Activated B cell treated with CpG ODN at 0.5 μM for 24 hours (primary cell): ENCODE measurements around the gene SPATA45. TPM values are rescaled to one million over a fixed set of nuclear protein-coding genes. Genes with fewer than 3 reads are reported as not detected.

ENCODE experiments used
- ATAC-seq: fragments of 200-7000 bp; cut with Tn5 transposase; one replicate; pipeline ENCODE4 v1.10.0; 2021; ENCODE audit warnings: low read depth, mild to moderate bottlenecking, moderate library complexity
- CTCF ChIA-PET: fragments of 350-600 bp; sonication (Branson Sonifier 250); formaldehyde crosslinking; loops from one replicate; lab custom pipeline; 2021; ENCODE audit warnings: antibody characterized with exemption; lab: Charles Lee
- POLR2A ChIA-PET: fragments of 350-600 bp; sonication (Branson Sonifier 250); formaldehyde crosslinking; loops from one replicate; lab custom pipeline; 2021; ENCODE audit warnings: antibody characterized with exemption; lab: Charles Lee
- DNase-seq: peaks from one replicate; pipeline ENCODE4 v3.0.0; 2022
- H3K27ac Mint-ChIP-seq: one replicate; pipeline ENCODE4 v1.8.0; 2020; ENCODE audit warnings: mixed read lengths
- H3K27me3 Mint-ChIP-seq: one replicate; pipeline ENCODE4 v1.8.0; 2021; ENCODE audit warnings: mixed read lengths
- H3K36me3 Mint-ChIP-seq: one replicate; pipeline ENCODE4 v1.8.0; 2021; ENCODE audit warnings: low read depth, mixed read lengths
- H3K4me1 Mint-ChIP-seq: one replicate; pipeline ENCODE4 v1.8.0; 2021; ENCODE audit warnings: mixed read lengths
- H3K4me3 Mint-ChIP-seq: one replicate; pipeline ENCODE4 v1.8.0; 2020; ENCODE audit warnings: mild to moderate bottlenecking, mixed read lengths
- H3K9me3 Mint-ChIP-seq: one replicate; pipeline ENCODE4 v1.8.0; 2020; ENCODE audit warnings: mixed read lengths
- intact Hi-C: fragments of 100-400 bp; cut with micrococcal nuclease; formaldehyde crosslinking; loops from one replicate; pipeline ENCODE4 v1.15.1; 2024
- total RNA-seq: library from RNA; stranded (reverse); gene quantifications from 2 replicates; pipeline ENCODE4 v1.2.3, GENCODE V29; 2022
- TF ChIP-seq, protein P1 (sequence below): fragments of 200-600 bp; IDR thresholded peaks from one replicate; pipeline ENCODE4 v1.8.0; 2022; ENCODE audit warnings: antibody characterized with exemption, mild to moderate bottlenecking

SPATA45 gene
- total RNA-seq = 0.64 TPM in 1 of 2 replicates, not detected in the other

DNA sequence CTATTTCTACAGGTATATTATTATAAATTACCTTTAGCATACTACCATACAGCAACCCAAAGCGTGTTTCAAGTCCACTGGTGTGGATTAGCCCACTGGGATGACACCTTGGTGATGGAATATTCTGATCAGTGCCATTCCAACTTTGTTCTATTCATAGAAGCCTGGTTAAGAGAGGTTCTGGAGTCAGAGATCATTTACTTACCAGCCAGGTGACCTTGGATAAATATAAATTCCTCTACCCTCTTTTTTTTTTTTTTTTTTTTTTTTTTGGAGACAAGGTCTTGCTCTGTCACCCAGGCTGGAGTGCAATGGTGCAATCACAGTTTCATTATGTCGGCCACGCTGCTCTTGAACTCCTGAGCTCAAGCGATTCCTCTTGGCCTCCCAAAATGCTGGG lies at the start of gene SPATA45:
TSS of gene SPATA45 (minus strand) at position 101 of the 400 bp plus-strand sequence. CDS start 11,500 bp downstream, outside the sequence.
- Mint-ChIP-seq H3K27me3 (no peaks in the 10 kb centered on the region), H3K4me1 (no peaks in the 10 kb centered on the region), H3K36me3 (no peaks in the 10 kb centered on the region), H3K9me3 (no peaks in the 10 kb centered on the region), H3K27ac (no peak within 1 kb of the TSS), H3K4me3 (no peak within 1 kb of the TSS)
- TF ChIP-seq, protein P1, sequence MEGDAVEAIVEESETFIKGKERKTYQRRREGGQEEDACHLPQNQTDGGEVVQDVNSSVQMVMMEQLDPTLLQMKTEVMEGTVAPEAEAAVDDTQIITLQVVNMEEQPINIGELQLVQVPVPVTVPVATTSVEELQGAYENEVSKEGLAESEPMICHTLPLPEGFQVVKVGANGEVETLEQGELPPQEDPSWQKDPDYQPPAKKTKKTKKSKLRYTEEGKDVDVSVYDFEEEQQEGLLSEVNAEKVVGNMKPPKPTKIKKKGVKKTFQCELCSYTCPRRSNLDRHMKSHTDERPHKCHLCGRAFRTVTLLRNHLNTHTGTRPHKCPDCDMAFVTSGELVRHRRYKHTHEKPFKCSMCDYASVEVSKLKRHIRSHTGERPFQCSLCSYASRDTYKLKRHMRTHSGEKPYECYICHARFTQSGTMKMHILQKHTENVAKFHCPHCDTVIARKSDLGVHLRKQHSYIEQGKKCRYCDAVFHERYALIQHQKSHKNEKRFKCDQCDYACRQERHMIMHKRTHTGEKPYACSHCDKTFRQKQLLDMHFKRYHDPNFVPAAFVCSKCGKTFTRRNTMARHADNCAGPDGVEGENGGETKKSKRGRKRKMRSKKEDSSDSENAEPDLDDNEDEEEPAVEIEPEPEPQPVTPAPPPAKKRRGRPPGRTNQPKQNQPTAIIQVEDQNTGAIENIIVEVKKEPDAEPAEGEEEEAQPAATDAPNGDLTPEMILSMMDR = no peak
- ChIA-PET POLR2A (no interaction called here), CTCF (no interaction called here)
- intact Hi-C loops = no loop called here
- ATAC-seq (no peak), DNase-seq (no peak)

DNA sequence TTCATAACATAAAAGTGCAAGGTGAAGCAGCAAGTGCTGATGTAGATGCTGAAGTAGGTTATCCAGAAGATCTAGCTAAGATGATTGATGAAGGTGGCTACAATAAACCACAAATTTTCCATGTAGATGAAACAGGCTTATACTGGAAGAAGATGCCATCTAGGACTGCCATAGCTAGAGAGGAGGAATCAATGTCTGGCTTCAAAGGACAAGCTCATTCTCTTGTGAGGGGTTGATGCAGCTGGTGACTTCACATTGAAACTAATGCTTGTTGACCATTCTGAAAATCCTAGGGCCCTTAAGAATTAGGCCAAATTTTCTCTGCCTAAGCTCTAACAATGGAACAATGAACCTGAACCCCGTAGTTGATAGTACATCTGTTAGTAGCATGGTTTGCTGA lies 44.7 kb upstream of the SPATA45 start:
- no peak for ATAC-seq
- Mint-ChIP-seq H3K4me3 (no peak overlapping the region), H3K36me3 (peaks cover 81% of the 10 kb centered on the region), H3K9me3 (no peaks in the 10 kb centered on the region), H3K27ac (no peak overlapping the region), H3K4me1 (no peaks in the 10 kb centered on the region), H3K27me3 (no peaks in the 10 kb centered on the region)
- ChIA-PET POLR2A (no interaction called here), CTCF (no interaction called here)
- intact Hi-C loops = no loop called here
- TF ChIP-seq, protein P1 = no peak
- no peak for DNase-seq

DNA sequence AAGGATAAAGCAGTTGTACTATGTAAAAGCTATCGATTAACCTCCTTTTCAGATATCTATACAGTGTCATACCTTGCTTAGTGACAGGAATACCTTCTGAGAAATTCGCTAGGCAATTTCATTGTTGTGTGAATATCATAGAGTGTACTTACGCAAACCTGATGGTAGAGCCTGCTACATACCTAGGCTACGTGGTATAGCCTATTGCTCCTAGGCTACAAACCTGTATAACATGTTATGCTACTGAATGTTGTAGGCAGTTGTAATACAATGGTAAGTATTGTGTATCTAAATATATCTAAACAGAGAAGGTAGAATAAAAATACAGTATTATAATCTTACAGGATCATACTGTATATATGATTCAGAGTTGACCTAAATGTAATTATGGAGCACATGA lies 37.1 kb upstream of the SPATA45 start:
- CTCF ChIA-PET = no interaction called here
- no peak for ATAC-seq
- TF ChIP-seq, protein P1 = no peak
- no peak overlapping the region for H3K27ac Mint-ChIP-seq
- POLR2A ChIA-PET = no interaction called here
- intact Hi-C loops = no loop called here
- H3K27me3 Mint-ChIP-seq = no peaks in the 10 kb centered on the region
- no peaks in the 10 kb centered on the region for H3K4me1 Mint-ChIP-seq
- no peak overlapping the region for H3K4me3 Mint-ChIP-seq
- H3K9me3 Mint-ChIP-seq = no peaks in the 10 kb centered on the region
- no peak for DNase-seq
- H3K36me3 Mint-ChIP-seq = peaks cover 59% of the 10 kb centered on the region

DNA sequence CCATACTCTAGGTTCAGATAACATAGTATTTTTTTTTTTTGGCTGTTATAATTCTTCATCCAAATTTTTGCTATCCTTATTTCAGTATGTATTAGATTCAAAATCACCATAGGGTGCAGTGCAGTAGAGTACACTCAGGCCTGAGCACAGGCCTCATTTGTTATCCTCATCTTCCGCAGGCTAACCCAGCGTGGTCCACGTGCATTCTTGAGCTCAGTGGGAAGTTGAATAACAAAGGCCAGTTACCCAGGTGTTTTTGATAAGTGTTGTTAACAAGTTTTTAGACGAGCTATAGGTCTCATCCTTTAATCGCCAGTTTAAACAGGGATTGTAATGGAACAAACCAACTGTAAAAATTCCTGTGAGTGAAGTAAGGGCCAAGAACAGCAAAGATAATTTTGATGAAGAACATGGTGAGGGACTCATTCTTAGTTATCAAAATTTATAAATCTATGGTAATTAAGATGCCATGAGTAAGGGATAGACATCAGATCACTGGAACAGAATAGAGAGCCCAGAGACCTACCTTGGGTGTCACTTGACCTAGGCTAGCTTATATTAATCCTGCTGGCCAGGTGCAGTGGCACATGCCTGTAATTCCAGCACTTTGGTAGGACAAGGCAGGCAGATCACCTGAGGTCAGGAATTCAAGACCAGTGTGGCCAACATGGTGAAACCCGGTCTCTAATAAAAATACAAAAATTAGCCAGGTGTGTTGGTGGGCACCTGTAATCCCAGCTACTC lies 32.7 kb upstream of the SPATA45 start:
- no peak for DNase-seq
- ATAC-seq = no peak
- no peaks in the 10 kb centered on the region for H3K4me1 Mint-ChIP-seq
- H3K27me3 Mint-ChIP-seq = no peaks in the 10 kb centered on the region
- ChIA-PET CTCF (no interaction called here), POLR2A (interaction anchor here (0.6 kb wide), 2 partner anchors 53 to 636 kb away, joined by 3 read pairs; no protein-coding TSS in a partner anchor)
- H3K4me3 Mint-ChIP-seq = no peak overlapping the region
- no peaks in the 10 kb centered on the region for H3K9me3 Mint-ChIP-seq
- TF ChIP-seq, protein P1 = no peak
- no peak overlapping the region for H3K27ac Mint-ChIP-seq
- intact Hi-C loops = no loop called here
- peaks cover 50% of the 10 kb centered on the region for H3K36me3 Mint-ChIP-seq

DNA sequence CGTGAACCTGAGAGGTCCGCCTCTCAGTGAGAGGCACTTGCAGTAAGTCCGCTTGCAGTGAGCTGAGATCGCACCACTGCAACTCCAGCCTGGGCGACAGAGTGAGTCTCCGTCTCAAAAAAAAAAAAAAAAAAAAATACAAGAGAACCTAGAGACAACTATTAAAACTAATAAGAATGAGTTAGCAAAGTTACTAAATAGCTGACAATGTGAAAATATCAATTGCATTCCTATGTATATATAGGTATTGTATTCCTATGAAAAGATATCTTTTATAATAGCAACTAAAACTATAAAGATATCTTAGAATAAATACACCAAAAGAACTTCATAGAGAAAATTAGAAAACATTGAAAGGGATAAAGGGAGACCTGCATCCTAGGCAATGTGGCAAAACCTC lies 31.0 kb upstream of the SPATA45 start:
- H3K4me3 Mint-ChIP-seq = no peak overlapping the region
- intact Hi-C loops = no loop called here
- TF ChIP-seq, protein P1 = no peak
- no peaks in the 10 kb centered on the region for H3K27me3 Mint-ChIP-seq
- no peaks in the 10 kb centered on the region for H3K9me3 Mint-ChIP-seq
- CTCF ChIA-PET = no interaction called here
- no peak overlapping the region for H3K27ac Mint-ChIP-seq
- peaks cover 49% of the 10 kb centered on the region for H3K36me3 Mint-ChIP-seq
- POLR2A ChIA-PET = no interaction called here
- no peak for DNase-seq
- H3K4me1 Mint-ChIP-seq = peaks cover 3% of the 10 kb centered on the region
- no peak for ATAC-seq
